ENCODE measurements around the gene GIGYF2. TPM values are rescaled to one million over a fixed set of nuclear protein-coding genes. Genes with fewer than 3 reads are reported as not detected.

GIGYF2 gene
- total RNA-seq, 1 experiment from 2014 or later: 55.3 TPM

GRCh38 chr2:232900811-232901735 lies 203.9 kb downstream of the GIGYF2 start:
- peak overlapping the region; percentile 78 for H3K14ac ChIP-seq (ENCODE audit: insufficient read depth, low read length)
- H2BK20ac ChIP-seq (ENCODE audit: low read depth, low read length, poor library complexity, severe bottlenecking): no peak overlapping the region
- H3K56ac ChIP-seq (ENCODE audit: insufficient read length, low read depth, low read length): no peak overlapping the region
- no peaks in the 10 kb centered on the region for H3K23me2 ChIP-seq (ENCODE audit: insufficient read length, low read depth, low read length, poor library complexity, severe bottlenecking)
- H2BK12ac ChIP-seq (ENCODE audit: insufficient read length, low read depth, low read length): no peak overlapping the region
- H3K36me3 Mint-ChIP-seq (ENCODE audit: insufficient read depth in 1 of 3, low read depth in 3 of 3): no peaks in the 10 kb centered on the region; a peak in 2 of 7 replicates
- H2BK5ac ChIP-seq (ENCODE audit: insufficient read length, low read length): no peak overlapping the region
- H3K27ac Mint-ChIP-seq: no peak overlapping the region
- no peak overlapping the region for H3K27ac ChIP-seq (ENCODE audit: insufficient read length, low read depth, low read length)
- H3K27me3 ChIP-seq (ENCODE audit: insufficient read depth, low read length): peaks cover 11% of the 10 kb centered on the region; the same call in 1 of the 2 replicates
- H3K27me3 Mint-ChIP-seq (ENCODE audit: low read depth): peaks cover 1% of the 10 kb centered on the region
- H2BK15ac ChIP-seq (ENCODE audit: low read depth, low read length): no peak overlapping the region
- H3K4me3 Mint-ChIP-seq: peak overlapping the region in 1 of 2 experiments; percentile 35; a peak in 2 of 5 replicates
- H3K4ac ChIP-seq (ENCODE audit: low read depth, low read length): no peak overlapping the region
- H3K9me3 ChIP-seq (ENCODE audit: control insufficient read depth, low read depth, low read length): no peaks in the 10 kb centered on the region
- no peak overlapping the region for H4K8ac ChIP-seq (replicated peaks; ENCODE audit: insufficient read length, low read depth, low read length)
- DNase-seq: peak; percentile 67
- peak overlapping the region; percentile 38 for H3K4me2 ChIP-seq (ENCODE audit: insufficient read depth, insufficient read length, low read length)
- no peak overlapping the region for H2AFZ ChIP-seq (ENCODE audit: low read length)
- H2BK120ac ChIP-seq (ENCODE audit: low read depth, low read length, poor library complexity, severe bottlenecking): no peak overlapping the region
- peaks cover 2 to 9% of the 10 kb centered on the region in 2 experiments; a peak in 3 of 5 replicates for H3K9me3 Mint-ChIP-seq
- H3K9ac ChIP-seq (ENCODE audit: extremely low read depth, insufficient read length, low read length): no peak overlapping the region
- no peaks in the 10 kb centered on the region for H3K79me1 ChIP-seq (ENCODE audit: insufficient read depth, low read depth, low read length, poor library complexity, severe bottlenecking)
- peaks cover 5 to 11% of the 10 kb centered on the region in 2 experiments for H3K4me1 Mint-ChIP-seq
- no peak overlapping the region for H2AK5ac ChIP-seq (ENCODE audit: insufficient read length, low read length)
- WGBS (ENCODE audit: extremely low coverage, insufficient read length, low lambda C conversion rate): no CpG with 5 or more reads among the region's 43 CpGs
- H4K91ac ChIP-seq (ENCODE audit: insufficient read length, low read depth, low read length): no peak overlapping the region
- no peak overlapping the region for H3T11ph ChIP-seq (ENCODE audit: low read length)
- no peaks in the 10 kb centered on the region for H3K79me2 ChIP-seq (ENCODE audit: insufficient read depth, low read length)
- no peak overlapping the region for H3K18ac ChIP-seq (ENCODE audit: insufficient read length, low read depth, low read length)
- no peaks in the 10 kb centered on the region for H4K20me1 ChIP-seq (ENCODE audit: control insufficient read depth, insufficient read depth, insufficient read length)
- no peaks in the 10 kb centered on the region; the same call in 1 of the 2 replicates for H3K4me1 ChIP-seq (ENCODE audit: insufficient read depth, low read length)
- H3K23ac ChIP-seq (ENCODE audit: insufficient read length, low read depth, low read length): no peak overlapping the region
- TF ChIP-seq CTCF (conservative IDR thresholded peaks at IDR 0.05): no peak
- H4K5ac ChIP-seq (ENCODE audit: insufficient read length, low read depth, low read length): no peak overlapping the region

All from H9 (cell line).